ENCODE data around the gene ZCCHC2.

ZCCHC2 gene

GRCh38 chr18:62554061-62554815, 31.4 kb downstream of the ZCCHC2 start:
- Histone ChIP-seq H3K36me3 (ENCODE audit: control insufficient read depth, low read length) (peaks cover 89% of the 10 kb centered on the region), H3K79me2 (ENCODE audit: control insufficient read depth, low read length) (peaks cover 14% of the 10 kb centered on the region), H3F3A (ENCODE audit: control insufficient read depth, insufficient read depth) (peaks cover 4% of the 10 kb centered on the region; the same call in 1 of the 2 replicates), H3K4me2 (ENCODE audit: low read length) (no peak overlapping the region), H3K27ac (ENCODE audit: low read depth, low read length) (no peak overlapping the region), H4K20me1 (ENCODE audit: control insufficient read depth, insufficient read depth, low read depth, low read length) (peaks cover 4% of the 10 kb centered on the region; the same call in 1 of the 2 replicates), H3K27me3 (ENCODE audit: control insufficient read depth, low read length) (no peaks in the 10 kb centered on the region), H3K9me2 (replicated peaks; ENCODE audit: control insufficient read depth, low read length) (no peaks in the 10 kb centered on the region), H3K9me3 (ENCODE audit: control insufficient read depth, insufficient read depth, low read length) (no peaks in the 10 kb centered on the region), H3K4me3 (ENCODE audit: low read length) (no peak overlapping the region), H3K4me1 (ENCODE audit: control insufficient read depth, low read length) (peaks cover 21% of the 10 kb centered on the region)
- TF ChIP-seq CTCF (IDR thresholded peaks at IDR 0.05; ENCODE audit: low read depth, low read length, poor library complexity, severe bottlenecking) (no peak), EZH2phosphoT487 (IDR thresholded peaks at IDR 0.05; ENCODE audit: borderline replicate concordance, low read length) (no peak)

GRCh38 chr18:62555135-62555534, 32.3 kb downstream of the ZCCHC2 start:
- Histone ChIP-seq H3K4me2 (ENCODE audit: low read length) (no peak overlapping the region), H3K79me2 (ENCODE audit: control insufficient read depth, low read length) (peaks cover 14% of the 10 kb centered on the region)
- TF ChIP-seq CTCF (IDR thresholded peaks at IDR 0.05; ENCODE audit: low read depth, low read length, poor library complexity, severe bottlenecking) (no peak), EZH2phosphoT487 (IDR thresholded peaks at IDR 0.05; ENCODE audit: borderline replicate concordance, low read length) (no peak)

GRCh38 chr18:62556397-62556796, 33.6 kb downstream of the ZCCHC2 start:
- Histone ChIP-seq H3K36me3 (ENCODE audit: control insufficient read depth, low read length) (peaks cover 85% of the 10 kb centered on the region), H3K4me1 (ENCODE audit: control insufficient read depth, low read length) (peaks cover 21% of the 10 kb centered on the region), H3F3A (ENCODE audit: control insufficient read depth, insufficient read depth) (peaks cover 4% of the 10 kb centered on the region; the same call in 1 of the 2 replicates), H3K4me2 (ENCODE audit: low read length) (no peak overlapping the region), H3K79me2 (ENCODE audit: control insufficient read depth, low read length) (peaks cover 14% of the 10 kb centered on the region), H3K27ac (ENCODE audit: low read depth, low read length) (no peak overlapping the region), H3K4me3 (ENCODE audit: low read length) (no peak overlapping the region), H4K20me1 (ENCODE audit: control insufficient read depth, insufficient read depth, low read depth, low read length) (peaks cover 4% of the 10 kb centered on the region; the same call in 1 of the 2 replicates), H3K27me3 (ENCODE audit: control insufficient read depth, low read length) (no peaks in the 10 kb centered on the region), H3K9me3 (ENCODE audit: control insufficient read depth, insufficient read depth, low read length) (no peaks in the 10 kb centered on the region), H3K9me2 (replicated peaks; ENCODE audit: control insufficient read depth, low read length) (no peaks in the 10 kb centered on the region)
- TF ChIP-seq EZH2phosphoT487 (IDR thresholded peaks at IDR 0.05; ENCODE audit: borderline replicate concordance, low read length) (no peak), CTCF (IDR thresholded peaks at IDR 0.05; ENCODE audit: low read depth, low read length, poor library complexity, severe bottlenecking) (no peak)

More at GRCh38 chr18:62555135-62555534, 32.3 kb downstream of the ZCCHC2 start:
- no peaks in the 10 kb centered on the region for H3K27me3 ChIP-seq (ENCODE audit: control insufficient read depth, low read length)
- H3K36me3 ChIP-seq (ENCODE audit: control insufficient read depth, low read length): peaks cover 90% of the 10 kb centered on the region
- H3K27ac ChIP-seq (ENCODE audit: low read depth, low read length): no peak overlapping the region
- H3K9me3 ChIP-seq (ENCODE audit: control insufficient read depth, insufficient read depth, low read length): no peaks in the 10 kb centered on the region
- H3K9me2 ChIP-seq (replicated peaks; ENCODE audit: control insufficient read depth, low read length): no peaks in the 10 kb centered on the region
- peaks cover 4% of the 10 kb centered on the region; the same call in 1 of the 2 replicates for H4K20me1 ChIP-seq (ENCODE audit: control insufficient read depth, insufficient read depth, low read depth, low read length)
- H3F3A ChIP-seq (ENCODE audit: control insufficient read depth, insufficient read depth): peaks cover 4% of the 10 kb centered on the region; the same call in 1 of the 2 replicates
- H3K4me3 ChIP-seq (ENCODE audit: low read length): no peak overlapping the region
- H3K4me1 ChIP-seq (ENCODE audit: control insufficient read depth, low read length): peaks cover 21% of the 10 kb centered on the region
